H9 (cell line): Measurements from ENCODE around the gene PDE3A. TPM values are rescaled to one million over a fixed set of nuclear protein-coding genes. Genes with fewer than 3 reads are reported as not detected.

Experiments
- DNase-seq: peaks from one replicate; pipeline ENCODE4 v3.0.0-alpha.2; 2017
- H2AFZ ChIP-seq: one replicate; pipeline ENCODE4 v1.6.1; 2013; ENCODE audit warnings: mild to moderate bottlenecking, low read length, control low read depth, moderate library complexity
- H2AK5ac ChIP-seq: 2 replicates; pipeline ENCODE4 v1.6.1; 2013; ENCODE audit warnings: low read length, control low read depth, mixed read lengths; ENCODE audit not compliant: insufficient read length
- H2BK120ac ChIP-seq: one replicate; pipeline ENCODE4 v1.6.1; 2013; ENCODE audit warnings: low read depth, mild to moderate bottlenecking, low read length, control low read depth, inconsistent platforms; ENCODE audit not compliant: poor library complexity, severe bottlenecking
- H2BK12ac ChIP-seq: 2 replicates; pipeline ENCODE4 v1.6.1; 2013; ENCODE audit warnings: low read length, control low read depth, mixed read lengths, low read depth; ENCODE audit not compliant: insufficient read length
- H2BK15ac ChIP-seq: 2 replicates; pipeline ENCODE4 v1.6.1; 2013; ENCODE audit warnings: low read depth, low read length, control low read depth
- H2BK20ac ChIP-seq: one replicate; pipeline ENCODE4 v1.6.1; 2013; ENCODE audit warnings: low read depth, mild to moderate bottlenecking, low read length, control low read depth, inconsistent platforms; ENCODE audit not compliant: poor library complexity, severe bottlenecking
- H2BK5ac ChIP-seq: 2 replicates; pipeline ENCODE4 v1.6.1; 2013; ENCODE audit warnings: low read length, control low read depth, mixed read lengths; ENCODE audit not compliant: insufficient read length
- H3K14ac ChIP-seq: 2 replicates; pipeline ENCODE4 v1.6.1; 2013; ENCODE audit warnings: low read length, control low read depth; ENCODE audit not compliant: insufficient read depth
- H3K18ac ChIP-seq: 2 replicates; pipeline ENCODE4 v1.6.1; 2013; ENCODE audit warnings: low read depth, mild to moderate bottlenecking, mixed read lengths, low read length, control low read depth; ENCODE audit not compliant: insufficient read length
- H3K23ac ChIP-seq: 2 replicates; pipeline ENCODE4 v1.6.1; 2013; ENCODE audit warnings: low read length, control low read depth, mixed read lengths, low read depth; ENCODE audit not compliant: insufficient read length
- H3K23me2 ChIP-seq: 2 replicates; pipeline ENCODE4 v1.6.1; 2013; ENCODE audit warnings: low read depth, mild to moderate bottlenecking, mixed read lengths, low read length, control low read depth; ENCODE audit not compliant: insufficient read length, poor library complexity, severe bottlenecking
- H3K27ac ChIP-seq: 2 replicates; pipeline ENCODE4 v1.5.1; 2013; ENCODE audit warnings: low read length, control low read depth, mixed read lengths, low read depth; ENCODE audit not compliant: insufficient read length
- H3K27me3 ChIP-seq: 2 replicates; pipeline ENCODE4 v1.6.1; 2013; ENCODE audit warnings: low read length, control low read depth, inconsistent platforms; ENCODE audit not compliant: insufficient read depth
- H3K4ac ChIP-seq: 2 replicates; pipeline ENCODE4 v1.6.1; 2013; ENCODE audit warnings: low read depth, mild to moderate bottlenecking, control low read depth, inconsistent platforms, low read length, moderate library complexity
- H3K4me1 ChIP-seq: 2 replicates; pipeline ENCODE4 v1.6.1; 2013; ENCODE audit warnings: low read length, control low read depth, inconsistent platforms; ENCODE audit not compliant: insufficient read depth
- H3K4me2 ChIP-seq: 2 replicates; pipeline ENCODE4 v1.6.1; 2013; ENCODE audit warnings: low read length, control low read depth, mixed read lengths; ENCODE audit not compliant: insufficient read length, insufficient read depth
- H3K56ac ChIP-seq: 2 replicates; pipeline ENCODE4 v1.6.1; 2013; ENCODE audit warnings: low read depth, mild to moderate bottlenecking, mixed read lengths, low read length, control low read depth; ENCODE audit not compliant: insufficient read length
- H3K79me1 ChIP-seq: 2 replicates; pipeline ENCODE4 v1.6.1; 2013; ENCODE audit warnings: low read depth, mild to moderate bottlenecking, moderate library complexity, low read length, control low read depth, inconsistent platforms; ENCODE audit not compliant: insufficient read depth, poor library complexity, severe bottlenecking
- H3K79me2 ChIP-seq: 2 replicates; pipeline ENCODE4 v1.6.1; 2013; ENCODE audit warnings: low read length, control low read depth, inconsistent platforms; ENCODE audit not compliant: insufficient read depth
- H3K9ac ChIP-seq: 2 replicates; pipeline ENCODE4 v1.6.1; 2013; ENCODE audit warnings: low read length, control low read depth, mixed read lengths; ENCODE audit not compliant: insufficient read length; ENCODE audit errors: extremely low read depth
- H3K9me3 ChIP-seq: one replicate; pipeline ENCODE4 v1.6.1; 2013; ENCODE audit warnings: low read depth, low read length, inconsistent platforms; ENCODE audit not compliant: control insufficient read depth
- H3T11ph ChIP-seq: one replicate; pipeline ENCODE4 v1.6.1; 2013; ENCODE audit warnings: mild to moderate bottlenecking, low read length, control low read depth, inconsistent platforms
- H4K20me1 ChIP-seq: one replicate; pipeline ENCODE4 v1.6.1; 2013; ENCODE audit not compliant: control insufficient read depth, insufficient read length, insufficient read depth
- H4K5ac ChIP-seq: 2 replicates; pipeline ENCODE4 v1.6.1; 2013; ENCODE audit warnings: low read depth, mild to moderate bottlenecking, mixed read lengths, low read length, control low read depth; ENCODE audit not compliant: insufficient read length
- H4K8ac ChIP-seq: replicated peaks from 2 replicates; pipeline ENCODE4 v1.6.1; 2013; ENCODE audit warnings: low read length, control low read depth, mixed read lengths, low read depth; ENCODE audit not compliant: insufficient read length
- H4K91ac ChIP-seq: 2 replicates; pipeline ENCODE4 v1.6.1; 2013; ENCODE audit warnings: low read depth, mild to moderate bottlenecking, moderate library complexity, mixed read lengths, low read length, control low read depth; ENCODE audit not compliant: insufficient read length
- H3K27ac Mint-ChIP-seq, 3 experiments: 2 replicates in 2 of 3; 3 replicates in 1 of 3; pipeline ENCODE4 v1.8.0; 2020 to 2021; ENCODE audit warnings: mixed read lengths in 3 of 3, mild to moderate bottlenecking in 1 of 3, moderate library complexity in 1 of 3
- H3K27me3 Mint-ChIP-seq: 2 replicates; pipeline ENCODE4 v1.8.0; 2021; ENCODE audit warnings: low read depth, mild to moderate bottlenecking, moderate library complexity, mixed read lengths
- H3K36me3 Mint-ChIP-seq, 3 experiments: 2 replicates in 2 of 3; 3 replicates in 1 of 3; pipeline ENCODE4 v1.8.0; 2020 to 2021; ENCODE audit warnings: low read depth in 3 of 3, mixed read lengths in 3 of 3; ENCODE audit not compliant: insufficient read depth in 1 of 3
- H3K4me1 Mint-ChIP-seq, 2 experiments: 2 replicates each; pipeline ENCODE4 v1.8.0; 2020; ENCODE audit warnings: mixed read lengths in 2 of 2
- H3K4me3 Mint-ChIP-seq, 2 experiments: 2 replicates in 1 of 2; 3 replicates in 1 of 2; pipeline ENCODE4 v1.8.0; 2020 to 2021; ENCODE audit warnings: mild to moderate bottlenecking in 2 of 2, mixed read lengths in 2 of 2, moderate library complexity in 1 of 2
- H3K9me3 Mint-ChIP-seq, 2 experiments: 2 replicates in 1 of 2; 3 replicates in 1 of 2; pipeline ENCODE4 v1.8.0; 2020; ENCODE audit warnings: mild to moderate bottlenecking in 2 of 2, mixed read lengths in 2 of 2, moderate library complexity in 1 of 2
- CTCF ChIP-seq: fragments of 200-600 bp; sonication (generic); conservative IDR thresholded peaks from 3 replicates; pipeline ENCODE4 v1.8.0; 2021; ENCODE audit warnings: antibody characterized with exemption, mild to moderate bottlenecking
- WGBS: extraction: QIAGEN DNeasy Blood & Tissue Kit; methylation state at CpG from one replicate; pipeline ENCODE4 v1.1.7; 2013; ENCODE audit warnings: missing lambda C conversion rate, low lambda C conversion rate, mixed read lengths; ENCODE audit not compliant: insufficient read length; ENCODE audit errors: extremely low coverage; 5-methylcytosine and 5-hydroxymethylcytosine counted together
- total RNA-seq: library from RNA; stranded (reverse); gene quantifications from 2 replicates; pipeline ENCODE4 v1.2.1, GENCODE V29; 2021

The PDE3A gene
- total RNA-seq, 1 experiment from 2014 or later: 3.0 TPM

- Histone ChIP-seq H3K14ac (no peak overlapping the region), H4K20me1 (no peaks in the 10 kb centered on the region), H3K23ac (no peak overlapping the region), H3K4me1 (peaks cover 2% of the 10 kb centered on the region; the same call in 1 of the 2 replicates), H3K79me2 (no peaks in the 10 kb centered on the region), H4K91ac (no peak overlapping the region), H2AK5ac (no peak overlapping the region), H3K27me3 (no peaks in the 10 kb centered on the region), H2BK120ac (no peak overlapping the region), H2AFZ (no peak overlapping the region), H3K56ac (no peak overlapping the region), H4K8ac (no peak overlapping the region), H2BK12ac (no peak overlapping the region), H3K27ac (no peak overlapping the region), H2BK15ac (no peak overlapping the region), H3K18ac (no peak overlapping the region), H3K9ac (no peak overlapping the region), H3K9me3 (no peaks in the 10 kb centered on the region), H3T11ph (no peak overlapping the region), H2BK5ac (no peak overlapping the region), H2BK20ac (no peak overlapping the region), H3K4ac (no peak overlapping the region), H3K4me2 (no peak overlapping the region), H3K23me2 (no peaks in the 10 kb centered on the region), H3K79me1 (no peaks in the 10 kb centered on the region), H4K5ac (no peak overlapping the region)
- Mint-ChIP-seq H3K4me3 (no peak overlapping the region), H3K36me3 (no peaks in the 10 kb centered on the region; a peak in 1 of 7 replicates), H3K27ac (0 out of 7 replicates have a peak overlapping the region, but pooled peaks of 1 of the 3 experiments have one; percentile 9), H3K4me1 (peaks cover 65 to 66% of the 10 kb centered on the region in 2 experiments), H3K9me3 (no peaks in the 10 kb centered on the region), H3K27me3 (no peaks in the 10 kb centered on the region)
- DNase-seq: no peak
- WGBS: no CpG with 5 or more reads among the region's 2 CpGs
- no peak for TF ChIP-seq CTCF
Observed at GRCh38 chr12:20450591-20451180, 82.3 kb downstream of the PDE3A start.
